Activated naive CD4-positive, alpha-beta T cell treated with anti-CD3 and anti-CD28 coated beads, Interleukin-2, amount 10 ng/mL, durations not matched to agents 7 days and 5 days (primary cell): ENCODE measurements around the gene OR5D16.
"Not testable (repeated sequence)": the region's sequence is repeated elsewhere in the genome, so short reads cannot be mapped to it uniquely, and the experiment has no call there.

Experiments
- CTCF ChIA-PET: fragments of 350-600 bp; sonication (Branson Sonifier 250); formaldehyde crosslinking; loops from one replicate; lab custom pipeline; 2021; ENCODE audit warnings: antibody characterized with exemption; lab: Charles Lee
- DNase-seq: peaks from one replicate; pipeline ENCODE4 v3.0.0-alpha.2; 2020
- H3K27ac Mint-ChIP-seq: one replicate; pipeline ENCODE4 v1.8.0; 2021; ENCODE audit warnings: mild to moderate bottlenecking, moderate library complexity, mixed read lengths
- H3K27me3 Mint-ChIP-seq: one replicate; pipeline ENCODE4 v1.8.0; 2021; ENCODE audit warnings: mild to moderate bottlenecking, mixed read lengths
- H3K36me3 Mint-ChIP-seq: one replicate; pipeline ENCODE4 v1.8.0; 2021; ENCODE audit warnings: mixed read lengths
- H3K4me1 Mint-ChIP-seq: one replicate; pipeline ENCODE4 v1.8.0; 2021; ENCODE audit warnings: mixed read lengths
- H3K4me3 Mint-ChIP-seq: one replicate; pipeline ENCODE4 v1.8.0; 2021; ENCODE audit warnings: mild to moderate bottlenecking, moderate library complexity, mixed read lengths
- H3K9me3 Mint-ChIP-seq: one replicate; pipeline ENCODE4 v1.8.0; 2021; ENCODE audit warnings: mixed read lengths

Gene OR5D16

DNA sequence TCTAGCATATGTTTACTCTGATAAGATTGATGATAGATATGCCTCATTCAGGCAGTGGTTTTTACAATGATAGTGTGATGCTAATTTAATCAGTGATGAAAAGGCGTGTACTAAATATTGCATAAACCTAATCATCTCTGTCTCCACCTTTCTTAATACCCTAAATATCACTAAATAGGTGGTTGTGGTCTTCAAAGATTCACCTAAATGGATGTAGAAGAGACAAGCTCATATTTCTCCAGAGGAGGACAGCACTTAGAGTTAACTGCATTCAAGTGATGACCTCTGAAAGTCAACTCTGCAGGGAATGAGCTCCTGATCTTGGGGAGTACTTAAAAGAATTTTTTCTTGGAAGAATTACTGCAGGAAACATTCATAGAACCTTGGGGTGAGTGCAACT lies 44.4 kb downstream of the OR5D16 start, which contains the start of gene TRIM51:
Gene TRIM51, plus strand, starts transcription at position 301 of the 400 bp plus-strand sequence. CDS start 2,132 bp downstream, outside the sequence.
- H3K4me1 Mint-ChIP-seq, CTCF ChIA-PET, DNase-seq, H3K27ac Mint-ChIP-seq, H3K27me3 Mint-ChIP-seq, H3K4me3 Mint-ChIP-seq, H3K36me3 Mint-ChIP-seq: not testable (repeated sequence)
- peaks cover 15% of the 10 kb centered on the region for H3K9me3 Mint-ChIP-seq

DNA sequence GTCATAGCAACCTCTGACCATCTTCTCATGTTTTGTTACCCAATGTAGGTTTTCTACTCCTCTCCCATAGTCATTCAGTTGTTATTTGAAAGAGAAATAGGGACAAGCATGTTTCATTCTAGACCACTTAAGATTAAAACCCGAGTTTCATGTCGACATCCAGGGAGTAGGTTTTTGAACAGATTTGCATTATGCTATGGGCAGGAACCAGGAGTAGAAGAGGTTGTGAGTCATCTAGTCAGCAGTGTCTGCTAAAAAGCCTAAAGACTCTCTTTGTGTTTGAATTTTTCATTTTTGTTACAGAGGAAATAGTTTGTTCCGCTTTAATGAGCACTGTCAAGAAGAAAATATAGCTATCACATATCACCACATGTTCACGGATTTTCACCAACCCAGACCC lies 46.4 kb downstream of the OR5D16 start:
- CTCF ChIA-PET, DNase-seq, H3K27me3 Mint-ChIP-seq, H3K27ac Mint-ChIP-seq, H3K36me3 Mint-ChIP-seq, H3K4me1 Mint-ChIP-seq, H3K4me3 Mint-ChIP-seq: not testable (repeated sequence)
- peaks cover 13% of the 10 kb centered on the region for H3K9me3 Mint-ChIP-seq

DNA sequence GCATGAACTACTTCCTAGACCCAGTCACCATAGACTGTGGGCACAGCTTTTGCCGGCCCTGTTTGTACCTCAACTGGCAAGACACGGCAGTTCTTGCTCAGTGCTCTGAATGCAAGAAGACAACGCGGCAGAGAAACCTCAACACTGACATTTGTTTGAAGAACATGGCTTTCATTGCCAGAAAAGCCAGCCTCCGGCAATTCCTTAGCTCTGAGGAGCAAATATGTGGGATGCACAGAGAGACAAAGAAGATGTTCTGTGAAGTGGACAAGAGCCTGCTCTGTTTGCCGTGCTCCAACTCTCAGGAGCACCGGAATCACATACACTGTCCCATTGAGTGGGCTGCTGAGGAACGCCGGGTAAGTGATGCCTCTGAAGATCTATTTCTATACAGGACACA lies 46.9 kb downstream of the OR5D16 start:
- H3K36me3 Mint-ChIP-seq, H3K27me3 Mint-ChIP-seq, H3K27ac Mint-ChIP-seq, H3K4me3 Mint-ChIP-seq, DNase-seq, CTCF ChIA-PET, H3K4me1 Mint-ChIP-seq: not testable (repeated sequence)
- H3K9me3 Mint-ChIP-seq, result peaks cover 13% of the 10 kb centered on the region
